Tibial nerve (tissue), 4 donors: Measurements from ENCODE around the gene GAS2L1.

ENCODE experiments used
- CTCF ChIP-seq, 5 experiments: fragments of 200-600 bp in 3 of 5; fragments of 450-650 bp in 2 of 5; sonication (generic) in 3 of 5; IDR thresholded peaks; one replicate each; pipeline ENCODE4 v1.5.1; 2016 to 2019; ENCODE audit warnings: antibody characterized with exemption in 5 of 5, mild to moderate bottlenecking in 3 of 5, moderate library complexity in 2 of 5
- EP300 ChIP-seq, 2 donors: sonication (generic); formaldehyde crosslinking; IDR thresholded peaks; one replicate each; pipeline ENCODE4 v1.6.1; 2017; ENCODE audit warnings: antibody characterized with exemption in 2 of 2, mild to moderate bottlenecking in 1 of 2
- POLR2A ChIP-seq, 2 donors: fragments of 450-650 bp; IDR thresholded peaks; one replicate each; pipeline ENCODE4 v1.6.1; 2017; ENCODE audit warnings: antibody characterized with exemption in 2 of 2, mild to moderate bottlenecking in 2 of 2, moderate library complexity in 2 of 2

GRCh38 chr22:29329581-29329980, 23.1 kb downstream of the GAS2L1 start:
- no peak for TF ChIP-seq CTCF (IDR thresholded peaks at IDR 0.05)
- no peak for TF ChIP-seq POLR2A (IDR thresholded peaks at IDR 0.05)
- no peak for TF ChIP-seq EP300 (IDR thresholded peaks at IDR 0.05)
